GM19395 (cell line): ENCODE results near the gene PCDHGA4.
"Not testable (repeated sequence)": the region's sequence is repeated elsewhere in the genome, so short reads cannot be mapped to it uniquely, and the experiment has no call there.

Experiments
- ATAC-seq: cut with Tn5 transposase; IDR thresholded peaks from one replicate; pipeline ENCODE4 v1.9.1; 2021; ENCODE audit warnings: mild to moderate bottlenecking, moderate library complexity; ENCODE audit not compliant: unreplicated experiment

Gene PCDHGA4

GRCh38 chr5:141354900-141355469, at the start of gene PCDHGA4:
PCDHGA4 (plus strand) TSS chr5:141355021; CDS start chr5:141355108, 87 bp downstream.
- no peak for ATAC-seq

GRCh38 chr5:141306630-141307029, 48.2 kb upstream of the PCDHGA4 start:
- no peak for ATAC-seq

- ATAC-seq: no peak
These were observed 41.1 kb upstream of the PCDHGA4 start for GRCh38 chr5:141313711-141314110.

- ATAC-seq: not testable (repeated sequence)
These were observed 37.9 kb upstream of the PCDHGA4 start for GRCh38 chr5:141316963-141317362.

GRCh38 chr5:141319202-141319601, 35.6 kb upstream of the PCDHGA4 start:
- no peak for ATAC-seq

GRCh38 chr5:141319699-141320098, 35.1 kb upstream of the PCDHGA4 start:
- no peak for ATAC-seq

- peak; percentile 94 for ATAC-seq
These were observed 34.3 kb upstream of the PCDHGA4 start, which contains the start of gene TAF7 for GRCh38 chr5:141320225-141321169. TAF7 (minus strand) TSS chr5:141320784; CDS start chr5:141320044, 740 bp downstream.

GRCh38 chr5:141322261-141322660, 32.6 kb upstream of the PCDHGA4 start:
- no peak for ATAC-seq

- ATAC-seq: peak; percentile 84
These were observed 28.6 kb upstream of the PCDHGA4 start for GRCh38 chr5:141326088-141326854.

- ATAC-seq: no peak
These were observed 26.6 kb upstream of the PCDHGA4 start for GRCh38 chr5:141328231-141328630.

GRCh38 chr5:141330299-141331080, 24.3 kb upstream of the PCDHGA4 start, which contains the start of gene PCDHGA1:
PCDHGA1 (plus strand) TSS chr5:141330514.
- no peak for ATAC-seq

GRCh38 chr5:141332571-141332970, 22.2 kb upstream of the PCDHGA4 start:
- ATAC-seq: not testable (repeated sequence)

GRCh38 chr5:141338538-141339306, 16.1 kb upstream of the PCDHGA4 start, which contains the start of gene PCDHGA2:
PCDHGA2 (plus strand) TSS chr5:141338760.
- no peak for ATAC-seq

- not testable (repeated sequence) for ATAC-seq
These were observed 14.0 kb upstream of the PCDHGA4 start for GRCh38 chr5:141340781-141341354.

- no peak for ATAC-seq
These were observed 12.0 kb upstream of the PCDHGA4 start for GRCh38 chr5:141342773-141343172.

- ATAC-seq: no peak
These were observed 11.4 kb upstream of the PCDHGA4 start, which contains the start of gene PCDHGA3 for GRCh38 chr5:141343242-141343952. PCDHGA3 (plus strand) TSS chr5:141343829; CDS start chr5:141344034, 205 bp downstream.

- ATAC-seq: no peak
These were observed 10.8 kb upstream of the PCDHGA4 start for GRCh38 chr5:141343953-141344463.

- no peak for ATAC-seq
These were observed 9.5 kb upstream of the PCDHGA4 start for GRCh38 chr5:141345327-141345726.
